ENCODE results near the gene SLC34A3.

The SLC34A3 gene

DNA sequence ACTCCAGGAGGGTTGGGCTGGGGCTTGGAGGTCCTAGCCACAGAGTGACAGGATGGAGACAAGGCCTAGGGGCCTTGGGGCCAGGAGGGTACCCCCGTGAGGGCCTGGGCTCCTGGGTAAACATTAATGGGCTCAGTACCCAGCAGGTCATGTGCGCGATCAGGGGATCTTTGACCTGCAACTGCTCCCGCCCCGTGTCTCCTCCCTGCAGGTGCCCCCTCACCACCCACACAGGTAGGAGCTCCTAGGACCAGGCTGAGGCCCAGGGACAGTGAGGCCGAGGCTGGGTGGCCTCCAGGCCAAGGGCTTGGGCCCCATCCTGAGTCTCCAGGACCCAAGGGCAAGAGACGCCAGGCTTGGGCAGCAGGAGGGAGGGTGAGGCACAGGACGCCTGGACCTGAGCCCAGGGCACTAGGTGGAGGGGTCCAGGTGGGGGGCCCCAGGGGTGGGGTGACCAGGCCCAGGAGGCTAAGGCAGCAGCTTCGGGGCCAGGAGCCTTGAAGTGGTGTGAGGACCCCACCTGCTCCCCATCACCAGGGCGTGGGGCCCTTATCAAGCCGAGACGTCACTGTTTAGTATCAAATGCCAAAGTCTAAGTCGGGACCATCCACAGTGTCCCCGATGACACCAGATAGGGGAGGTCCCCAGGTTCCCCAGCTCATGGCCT, at the start of gene SLC34A3:
Gene SLC34A3, plus strand, starts transcription at position 197 of the 667 bp plus-strand sequence. CDS start 802 bp downstream, outside the sequence.
- DNase-seq (no peak), ATAC-seq (replicated peaks) (no peak)
- peaks cover 12 to 28% of the 10 kb centered on the region in 2 donors for H3K27me3 Mint-ChIP-seq
- H3K9me3 Mint-ChIP-seq: no peaks in the 10 kb centered on the region
- H3K4me1 Mint-ChIP-seq: peaks cover 16 to 23% of the 10 kb centered on the region in 2 donors
- peaks cover 0 to 2% of the 10 kb centered on the region in 2 donors for H3K36me3 Mint-ChIP-seq
- no peak within 1 kb of the TSS for H3K4me3 Mint-ChIP-seq
- H3K27ac Mint-ChIP-seq: no peak within 1 kb of the TSS

DNA sequence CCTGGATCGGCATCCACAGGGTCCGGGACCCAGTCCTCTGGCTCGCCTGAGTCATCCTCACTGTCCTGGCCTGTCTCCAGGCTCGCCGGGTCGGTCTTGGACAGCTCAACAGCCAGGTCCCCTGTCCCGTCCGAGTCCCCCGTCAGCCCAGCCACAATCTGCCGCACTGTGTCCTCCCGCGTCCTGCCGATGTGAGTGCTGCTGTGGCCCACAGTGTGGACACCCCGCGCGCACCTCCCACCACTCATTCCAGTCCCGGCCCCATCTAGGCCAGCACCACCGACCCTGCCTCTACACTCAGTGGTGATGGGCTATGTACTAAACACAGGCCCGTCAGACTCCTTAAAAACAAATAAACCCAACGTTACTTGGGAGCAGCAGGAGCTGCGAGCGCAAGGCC, 49.0 kb upstream of the SLC34A3 start:
- H3K4me3 Mint-ChIP-seq: no peak overlapping the region
- no peak overlapping the region for H3K27ac Mint-ChIP-seq
- peaks cover 12 to 24% of the 10 kb centered on the region in 2 donors for H3K4me1 Mint-ChIP-seq
- no peak for ATAC-seq (replicated peaks)
- no peaks in the 10 kb centered on the region for H3K27me3 Mint-ChIP-seq
- H3K36me3 Mint-ChIP-seq: peaks cover 35 to 60% of the 10 kb centered on the region in 2 donors
- DNase-seq: no peak
- no peaks in the 10 kb centered on the region for H3K9me3 Mint-ChIP-seq

DNA sequence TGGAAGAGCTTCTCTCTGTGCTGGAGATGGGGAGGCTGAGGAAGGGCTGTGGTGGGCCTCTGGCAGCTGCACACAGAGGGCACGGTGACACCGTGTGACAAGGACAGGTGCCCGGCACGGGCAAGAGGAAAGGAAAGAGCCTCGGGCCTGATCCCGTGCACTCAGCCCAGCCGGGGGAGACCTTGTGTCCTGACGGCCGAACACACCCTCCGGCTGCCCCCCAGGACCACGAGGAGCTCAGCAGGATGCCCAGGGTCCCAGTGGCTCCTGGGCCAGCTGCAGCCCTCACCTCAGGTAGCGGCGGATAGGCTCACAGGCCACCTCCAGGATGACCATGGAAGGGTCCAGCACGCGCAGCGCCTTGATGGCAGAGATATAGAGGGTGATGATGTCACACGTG, 47.9 kb upstream of the SLC34A3 start:
- Mint-ChIP-seq H3K4me1 (peaks cover 20 to 36% of the 10 kb centered on the region in 2 donors), H3K27ac (no peak overlapping the region), H3K4me3 (no peak overlapping the region)

GRCh38 chr9:137183980-137184595, 46.6 kb upstream of the SLC34A3 start:
- Mint-ChIP-seq H3K4me1 (peaks cover 23 to 44% of the 10 kb centered on the region in 2 donors), H3K9me3 (no peaks in the 10 kb centered on the region), H3K4me3 (no peak overlapping the region), H3K27me3 (no peaks in the 10 kb centered on the region), H3K27ac (no peak overlapping the region), H3K36me3 (peaks cover 31 to 56% of the 10 kb centered on the region in 2 donors)
- no peak for ATAC-seq (replicated peaks)
- no peak for DNase-seq

More for the DNA sequence above, 47.9 kb upstream of the SLC34A3 start:
- H3K36me3 Mint-ChIP-seq: peaks cover 33 to 58% of the 10 kb centered on the region in 2 donors
- ATAC-seq (replicated peaks) (no peak), DNase-seq (no peak)
- no peaks in the 10 kb centered on the region for H3K9me3 Mint-ChIP-seq
- no peaks in the 10 kb centered on the region for H3K27me3 Mint-ChIP-seq

- no peaks in the 10 kb centered on the region for H3K27me3 Mint-ChIP-seq
- no peak overlapping the region for H3K4me3 Mint-ChIP-seq
- peaks cover 26 to 52% of the 10 kb centered on the region in 2 donors for H3K36me3 Mint-ChIP-seq
- DNase-seq: no peak
- H3K4me1 Mint-ChIP-seq: peaks cover 28 to 53% of the 10 kb centered on the region in 2 donors
- no peak for ATAC-seq (replicated peaks)
- H3K9me3 Mint-ChIP-seq: no peaks in the 10 kb centered on the region
- H3K27ac Mint-ChIP-seq: no peak overlapping the region
Observed at GRCh38 chr9:137184881-137185660, 45.6 kb upstream of the SLC34A3 start.

- H3K27me3 Mint-ChIP-seq: no peaks in the 10 kb centered on the region
- no peaks in the 10 kb centered on the region for H3K9me3 Mint-ChIP-seq
- no peak for DNase-seq
- no peak for ATAC-seq (replicated peaks)
- peaks cover 25 to 52% of the 10 kb centered on the region in 2 donors for H3K36me3 Mint-ChIP-seq
- H3K27ac Mint-ChIP-seq: no peak overlapping the region
- peaks cover 33 to 62% of the 10 kb centered on the region in 2 donors for H3K4me1 Mint-ChIP-seq
- H3K4me3 Mint-ChIP-seq: no peak overlapping the region
Observed at GRCh38 chr9:137185921-137186320, 44.8 kb upstream of the SLC34A3 start.

- no peak for ATAC-seq (replicated peaks)
- Mint-ChIP-seq H3K27me3 (no peaks in the 10 kb centered on the region), H3K27ac (no peak overlapping the region), H3K4me3 (peak overlapping the region; percentile 98), H3K9me3 (no peaks in the 10 kb centered on the region), H3K4me1 (peaks cover 36 to 67% of the 10 kb centered on the region in 2 donors), H3K36me3 (peaks cover 25 to 54% of the 10 kb centered on the region in 2 donors)
- DNase-seq: no peak
Observed at GRCh38 chr9:137186385-137186784, 44.3 kb upstream of the SLC34A3 start.

GRCh38 chr9:137187386-137187785, 43.3 kb upstream of the SLC34A3 start:
- peaks cover 20 to 50% of the 10 kb centered on the region in 2 donors for H3K36me3 Mint-ChIP-seq
- no peaks in the 10 kb centered on the region for H3K9me3 Mint-ChIP-seq
- DNase-seq (no peak), ATAC-seq (replicated peaks) (no peak)
- H3K27ac Mint-ChIP-seq: peak overlapping the region; percentile 98
- H3K4me1 Mint-ChIP-seq: peaks cover 36 to 69% of the 10 kb centered on the region in 2 donors
- H3K27me3 Mint-ChIP-seq: no peaks in the 10 kb centered on the region
- H3K4me3 Mint-ChIP-seq: peak overlapping the region; percentile 98

GRCh38 chr9:137188086-137188489, 42.6 kb upstream of the SLC34A3 start:
- Mint-ChIP-seq H3K27ac (peak overlapping the region; percentile 98), H3K9me3 (no peaks in the 10 kb centered on the region), H3K4me3 (peak overlapping the region; percentile 98), H3K27me3 (no peaks in the 10 kb centered on the region), H3K36me3 (peaks cover 20 to 46% of the 10 kb centered on the region in 2 donors), H3K4me1 (peaks cover 36 to 69% of the 10 kb centered on the region in 2 donors)
- no peak for DNase-seq
- ATAC-seq (replicated peaks): peak; percentile 5 to 14

DNA sequence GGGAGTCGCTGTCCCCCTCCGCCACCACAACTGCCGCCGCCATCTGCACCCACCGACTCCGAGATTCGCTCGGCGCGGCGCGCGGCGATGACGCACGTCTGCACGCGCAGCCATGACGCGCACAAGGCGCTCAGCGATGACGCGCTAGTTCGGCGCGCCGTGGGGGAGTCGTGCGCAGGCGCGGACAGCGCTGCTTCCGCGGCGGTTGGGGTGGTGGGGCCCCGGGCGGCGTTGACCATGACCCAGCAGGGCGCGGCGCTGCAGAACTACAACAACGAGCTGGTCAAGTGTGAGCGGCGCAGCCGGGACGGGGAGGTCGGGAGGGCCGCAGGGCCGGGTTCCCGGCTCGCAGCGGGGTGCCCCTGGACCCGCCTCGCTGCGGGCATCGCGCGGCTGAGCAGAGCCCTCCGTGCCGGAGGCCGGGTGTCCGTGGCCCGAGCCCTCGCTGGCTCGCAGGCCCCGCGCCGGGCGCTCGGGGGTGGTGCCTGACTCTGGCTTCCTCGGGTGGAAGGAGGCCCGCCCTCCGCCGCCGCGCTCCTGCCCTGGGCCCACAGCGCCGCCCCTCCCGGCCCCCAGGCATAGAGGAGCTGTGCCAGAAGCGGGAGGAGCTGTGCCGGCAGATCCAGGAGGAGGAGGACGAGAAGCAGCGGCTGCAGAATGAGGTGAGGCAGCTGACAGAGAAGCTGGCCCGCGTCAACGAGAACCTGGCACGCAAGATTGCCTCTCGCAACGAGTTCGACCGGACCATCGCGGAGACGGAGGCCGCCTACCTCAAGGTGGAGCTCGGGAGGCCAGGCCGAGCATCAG, 42.0 kb upstream of the SLC34A3 start, which contains the start of the genes ANAPC2 and SSNA1:
Gene ANAPC2, minus strand, starts transcription at position 71 of the 807 bp plus-strand sequence. Its CDS starts 28 bp downstream, at position 43.
Gene SSNA1, plus strand, starts transcription at position 187 of the 807 bp plus-strand sequence. Its CDS starts 51 bp downstream, at position 238.
- DNase-seq (peak; percentile 92), ATAC-seq (replicated peaks) (peak; percentile 86 to 87)
- no peaks in the 10 kb centered on the region for H3K27me3 Mint-ChIP-seq
- no peaks in the 10 kb centered on the region for H3K9me3 Mint-ChIP-seq
- H3K27ac Mint-ChIP-seq: peak within 1 kb of the TSS; percentile 98
- peaks cover 15 to 41% of the 10 kb centered on the region in 2 donors for H3K36me3 Mint-ChIP-seq
- H3K4me1 Mint-ChIP-seq: peaks cover 36 to 69% of the 10 kb centered on the region in 2 donors
- H3K4me3 Mint-ChIP-seq: peak within 1 kb of the TSS; percentile 98

DNA sequence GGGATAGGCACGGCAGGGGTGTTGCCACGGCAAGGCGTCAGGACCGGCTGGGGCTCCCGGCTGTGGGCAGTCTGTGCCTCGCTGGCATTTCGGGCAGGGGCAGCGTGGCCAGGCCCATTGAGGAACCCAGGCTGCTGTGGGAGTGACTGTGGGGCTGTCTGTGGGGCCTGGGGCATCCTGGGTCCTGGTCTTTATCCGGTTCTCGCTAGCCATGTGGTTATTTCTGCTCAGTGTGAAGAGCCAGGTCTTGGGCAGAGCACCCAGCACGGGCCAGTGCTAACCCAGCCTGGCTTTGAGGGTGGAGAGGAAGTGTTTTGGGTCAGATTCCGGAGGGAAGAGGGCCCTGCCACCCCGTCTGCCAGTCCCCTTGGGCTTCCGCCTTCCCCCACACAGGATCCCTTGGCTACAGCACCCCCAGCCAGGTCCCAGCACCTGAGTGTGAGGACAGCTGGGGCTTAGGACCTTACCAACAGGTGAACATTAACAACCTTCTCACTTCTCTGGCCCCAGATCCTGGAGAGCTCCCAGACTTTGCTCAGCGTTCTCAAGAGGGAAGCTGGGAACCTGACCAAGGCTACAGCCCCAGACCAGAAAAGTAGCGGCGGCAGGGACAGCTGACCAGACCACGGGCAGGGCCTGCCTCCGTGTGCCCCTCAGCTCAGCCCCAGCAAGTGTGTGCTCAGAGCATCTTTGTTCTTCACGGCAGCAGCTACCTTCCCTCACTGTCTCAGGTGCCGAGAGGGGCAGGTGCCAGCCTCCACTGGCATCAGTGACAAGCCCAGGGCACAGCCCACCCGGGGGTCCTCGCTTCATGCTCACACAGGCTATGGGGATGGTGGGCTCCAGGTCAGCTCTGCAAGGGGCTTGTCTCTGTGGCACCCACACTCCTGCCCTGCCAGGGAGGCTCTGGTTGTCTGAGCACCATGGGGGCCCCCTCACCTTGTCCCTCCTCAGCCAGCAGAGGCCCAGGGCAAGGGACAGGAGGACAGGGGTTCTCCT, 41.1 kb upstream of the SLC34A3 start:
- peaks cover 32 to 62% of the 10 kb centered on the region in 2 donors for H3K4me1 Mint-ChIP-seq
- H3K27me3 Mint-ChIP-seq: no peaks in the 10 kb centered on the region
- peak overlapping the region; percentile 97 to 98 for H3K4me3 Mint-ChIP-seq
- no peak for ATAC-seq (replicated peaks)
- no peaks in the 10 kb centered on the region for H3K9me3 Mint-ChIP-seq
- peak overlapping the region; percentile 95 for H3K27ac Mint-ChIP-seq
- DNase-seq: no peak
- H3K36me3 Mint-ChIP-seq: peaks cover 7 to 32% of the 10 kb centered on the region in 2 donors

DNA sequence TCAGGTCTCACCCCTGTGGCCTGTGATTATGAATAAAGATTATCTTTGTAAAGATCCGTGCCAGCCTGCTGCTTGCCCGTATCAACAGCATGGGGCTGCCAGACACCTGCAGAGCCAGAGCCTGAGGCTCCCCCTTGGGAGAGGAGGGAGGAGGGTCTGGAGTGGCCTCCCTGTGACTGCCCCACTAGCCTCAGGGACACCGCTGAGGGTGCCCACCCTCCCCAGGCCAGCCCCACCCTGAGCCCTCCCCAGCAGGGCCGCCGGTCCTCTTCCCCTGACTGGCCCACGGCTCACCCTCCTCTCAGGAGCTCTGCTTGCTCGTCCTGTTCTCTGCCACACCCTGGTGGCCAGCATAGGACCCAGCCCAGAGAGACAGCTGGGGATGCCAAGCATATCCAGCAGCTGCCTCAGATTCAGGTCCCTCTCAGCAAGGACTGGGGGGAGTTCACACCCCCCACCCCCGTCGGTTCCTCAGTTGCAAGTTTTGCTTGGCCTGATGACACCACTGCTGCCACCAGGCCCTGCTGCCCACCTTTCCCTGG, 40.3 kb upstream of the SLC34A3 start:
- Mint-ChIP-seq H3K4me3 (peak overlapping the region; percentile 97 to 98), H3K4me1 (peaks cover 32 to 61% of the 10 kb centered on the region in 2 donors), H3K9me3 (no peaks in the 10 kb centered on the region), H3K36me3 (peaks cover 7 to 31% of the 10 kb centered on the region in 2 donors), H3K27me3 (no peaks in the 10 kb centered on the region), H3K27ac (peak overlapping the region; percentile 91)
- ATAC-seq (replicated peaks): no peak
- DNase-seq: no peak
